ENCODE measurements around the gene USP6NL. TPM values are rescaled to one million over a fixed set of nuclear protein-coding genes. Genes with fewer than 3 reads are reported as not detected.

Gene USP6NL
- total and polyA plus RNA-seq, 2 of the 13 experiments (the other 11 are each of a cell fraction or from before 2014, with no cell fraction given): 10.5 to 22.9 TPM

DNA sequence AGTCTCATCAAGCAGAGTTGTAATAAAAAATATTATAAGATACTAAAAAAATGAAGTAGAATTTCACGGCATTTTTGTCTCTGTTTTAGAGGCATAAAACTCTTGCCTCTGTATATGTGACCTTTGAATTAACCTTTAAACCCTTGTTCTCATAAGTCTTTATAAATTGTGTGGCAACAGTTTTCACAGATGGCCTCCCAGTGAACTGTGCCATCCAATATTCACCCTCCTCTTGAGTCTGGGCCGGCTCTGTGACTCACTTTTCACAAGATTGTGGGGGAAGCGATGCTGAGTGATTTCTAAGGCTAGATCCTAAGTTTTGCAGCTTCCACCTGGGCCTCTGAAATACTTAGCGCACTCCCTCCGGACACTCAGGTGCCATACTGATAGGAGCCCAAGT is 4.6 kb upstream of the USP6NL start:
- FAIRE-seq (no peak), ATAC-seq (no peak), DNase-seq (ENCODE audit: low spot score) (no peak)
- ChIA-PET POLR2A (no interaction called here), CTCF (ENCODE audit: low intra/inter-chr PET ratio, low total read pairs) (no interaction called here)
- 45% methylated on average over 5 of the region's 5 CpGs for WGBS (ENCODE audit: low lambda C conversion rate)
- H3K9ac ChIP-seq (ENCODE audit: insufficient read depth, low read depth, low read length): no peak overlapping the region
- H3K79me2 ChIP-seq (ENCODE audit: insufficient read depth, low read length): no peaks in the 10 kb centered on the region
- no peaks in the 10 kb centered on the region for H3K36me3 ChIP-seq (replicated peaks in 1 of 2; ENCODE audit: control insufficient read depth in 1 of 2, insufficient read depth in 2 of 2, low read length in 2 of 2)
- H3K9me3 ChIP-seq (ENCODE audit: low read length): peaks cover 6% of the 10 kb centered on the region
- H3K4me1 ChIP-seq (ENCODE audit: insufficient read depth, low read length): peaks cover 53% of the 10 kb centered on the region
- no peak overlapping the region for H3K27ac ChIP-seq (ENCODE audit: extremely low read length, insufficient read depth, low read length)
- H2AFZ ChIP-seq (ENCODE audit: low read length): no peak overlapping the region
- no peaks in the 10 kb centered on the region for H4K20me1 ChIP-seq (ENCODE audit: insufficient read depth, low read length)
- in situ Hi-C loops (cut with HindIII; ENCODE audit: extremely low pct_ligation_motif_present, low pct_unique_long_range_greater_than_20kb): loop anchor here (10.0 kb wide), 1 partner anchor 109 kb away; no protein-coding TSS in a partner anchor
- H3K4me2 ChIP-seq (ENCODE audit: low read depth, low read length): no peak overlapping the region
- H3K4me3 ChIP-seq (replicated peaks in 1 of 3; ENCODE audit: insufficient read depth in 1 of 3, low read depth in 2 of 3, low read length in 3 of 3): no peak overlapping the region
- no peak for TF ChIP-seq SOX5 (CRISPR knock-in tag; IDR thresholded peaks at IDR 0.05; ENCODE audit: borderline replicate concordance)
- TF ChIP-seq ZFP90 (CRISPR knock-in tag; IDR thresholded peaks at IDR 0.05; ENCODE audit: borderline replicate concordance): no peak
- TF ChIP-seq, protein P1, sequence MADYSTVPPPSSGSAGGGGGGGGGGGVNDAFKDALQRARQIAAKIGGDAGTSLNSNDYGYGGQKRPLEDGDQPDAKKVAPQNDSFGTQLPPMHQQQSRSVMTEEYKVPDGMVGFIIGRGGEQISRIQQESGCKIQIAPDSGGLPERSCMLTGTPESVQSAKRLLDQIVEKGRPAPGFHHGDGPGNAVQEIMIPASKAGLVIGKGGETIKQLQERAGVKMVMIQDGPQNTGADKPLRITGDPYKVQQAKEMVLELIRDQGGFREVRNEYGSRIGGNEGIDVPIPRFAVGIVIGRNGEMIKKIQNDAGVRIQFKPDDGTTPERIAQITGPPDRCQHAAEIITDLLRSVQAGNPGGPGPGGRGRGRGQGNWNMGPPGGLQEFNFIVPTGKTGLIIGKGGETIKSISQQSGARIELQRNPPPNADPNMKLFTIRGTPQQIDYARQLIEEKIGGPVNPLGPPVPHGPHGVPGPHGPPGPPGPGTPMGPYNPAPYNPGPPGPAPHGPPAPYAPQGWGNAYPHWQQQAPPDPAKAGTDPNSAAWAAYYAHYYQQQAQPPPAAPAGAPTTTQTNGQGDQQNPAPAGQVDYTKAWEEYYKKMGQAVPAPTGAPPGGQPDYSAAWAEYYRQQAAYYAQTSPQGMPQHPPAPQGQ (CRISPR knock-in tag; IDR thresholded peaks at IDR 0.05; ENCODE audit: borderline replicate concordance): no peak
- TF ChIP-seq NFATC3 (CRISPR knock-in tag; IDR thresholded peaks at IDR 0.05): no peak
- no peak for TF ChIP-seq ZNF207 (IDR thresholded peaks at IDR 0.05; ENCODE audit: borderline replicate concordance)
- no peak for TF ChIP-seq ARHGAP35 (CRISPR knock-in tag; IDR thresholded peaks at IDR 0.05; ENCODE audit: borderline replicate concordance)
- TF ChIP-seq MLLT10 (CRISPR knock-in tag; IDR thresholded peaks at IDR 0.05): no peak
- TF ChIP-seq ZMYM2 (CRISPR knock-in tag; IDR thresholded peaks at IDR 0.05): no peak
- TF ChIP-seq ZNF766 (CRISPR knock-in tag; IDR thresholded peaks at IDR 0.05; ENCODE audit: borderline replicate concordance): no peak
- TF ChIP-seq ZNF652 (CRISPR knock-in tag; IDR thresholded peaks at IDR 0.05; ENCODE audit: borderline replicate concordance, low read depth): no peak
- TF ChIP-seq, protein P2, sequence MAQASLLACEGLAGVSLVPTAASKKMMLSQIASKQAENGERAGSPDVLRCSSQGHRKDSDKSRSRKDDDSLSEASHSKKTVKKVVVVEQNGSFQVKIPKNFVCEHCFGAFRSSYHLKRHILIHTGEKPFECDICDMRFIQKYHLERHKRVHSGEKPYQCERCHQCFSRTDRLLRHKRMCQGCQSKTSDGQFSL (CRISPR knock-in tag; IDR thresholded peaks at IDR 0.05): no peak
- no peak for TF ChIP-seq PCBP2 (optimal IDR thresholded peaks at IDR 0.05; ENCODE audit: low read depth, low read length, poor library complexity, severe bottlenecking)
- no peak for TF ChIP-seq ZNF331 (CRISPR knock-in tag; IDR thresholded peaks at IDR 0.05)
- TF ChIP-seq, protein P3, sequence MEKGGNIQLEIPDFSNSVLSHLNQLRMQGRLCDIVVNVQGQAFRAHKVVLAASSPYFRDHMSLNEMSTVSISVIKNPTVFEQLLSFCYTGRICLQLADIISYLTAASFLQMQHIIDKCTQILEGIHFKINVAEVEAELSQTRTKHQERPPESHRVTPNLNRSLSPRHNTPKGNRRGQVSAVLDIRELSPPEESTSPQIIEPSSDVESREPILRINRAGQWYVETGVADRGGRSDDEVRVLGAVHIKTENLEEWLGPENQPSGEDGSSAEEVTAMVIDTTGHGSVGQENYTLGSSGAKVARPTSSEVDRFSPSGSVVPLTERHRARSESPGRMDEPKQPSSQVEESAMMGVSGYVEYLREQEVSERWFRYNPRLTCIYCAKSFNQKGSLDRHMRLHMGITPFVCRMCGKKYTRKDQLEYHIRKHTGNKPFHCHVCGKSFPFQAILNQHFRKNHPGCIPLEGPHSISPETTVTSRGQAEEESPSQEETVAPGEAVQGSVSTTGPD (CRISPR knock-in tag; IDR thresholded peaks at IDR 0.05): no peak
- no peak for TF ChIP-seq ERF (CRISPR knock-in tag; IDR thresholded peaks at IDR 0.05)
- TF ChIP-seq KDM6A (CRISPR knock-in tag; IDR thresholded peaks at IDR 0.05; ENCODE audit: low read depth): no peak
- TF ChIP-seq, protein P4, sequence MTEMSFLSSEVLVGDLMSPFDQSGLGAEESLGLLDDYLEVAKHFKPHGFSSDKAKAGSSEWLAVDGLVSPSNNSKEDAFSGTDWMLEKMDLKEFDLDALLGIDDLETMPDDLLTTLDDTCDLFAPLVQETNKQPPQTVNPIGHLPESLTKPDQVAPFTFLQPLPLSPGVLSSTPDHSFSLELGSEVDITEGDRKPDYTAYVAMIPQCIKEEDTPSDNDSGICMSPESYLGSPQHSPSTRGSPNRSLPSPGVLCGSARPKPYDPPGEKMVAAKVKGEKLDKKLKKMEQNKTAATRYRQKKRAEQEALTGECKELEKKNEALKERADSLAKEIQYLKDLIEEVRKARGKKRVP (CRISPR knock-in tag; IDR thresholded peaks at IDR 0.05): no peak
- no peaks in the 10 kb centered on the region for H3K27me3 ChIP-seq (ENCODE audit: control insufficient read depth in 1 of 2, insufficient read depth in 2 of 2, low read length in 2 of 2)
- BruUV-seq (replicated peaks): no TSS peak
- intact Hi-C loops (cut with micrococcal nuclease; ENCODE audit: unreplicated experiment): loop anchor here (2.0 kb wide), 1 partner anchor 75 kb away; no protein-coding TSS in a partner anchor

All from HepG2 (cell line).